Epithelial cell of esophagus (primary cell): Measurements from ENCODE around the gene HSD11B1.

Experiments used
- DNase-seq: peaks from one replicate; pipeline ENCODE4 v3.0.0; 2010; ENCODE audit warnings: low read depth
- H3K4me3 ChIP-seq: 2 replicates; pipeline ENCODE4 v1.5.1; 2011; ENCODE audit warnings: mild to moderate bottlenecking, low read length, control low read depth
- CTCF ChIP-seq: IDR thresholded peaks from 2 replicates; pipeline ENCODE4 v1.5.1; 2011; ENCODE audit warnings: low read depth, mild to moderate bottlenecking, low read length, control low read depth, inconsistent platforms; ENCODE audit not compliant: insufficient read depth; ENCODE audit errors: missing control alignments

Gene HSD11B1

GRCh38 chr1:209758400-209758799, 53.8 kb downstream of the HSD11B1 start:
- no peak overlapping the region for H3K4me3 ChIP-seq
- TF ChIP-seq CTCF: no peak
- DNase-seq: no peak

GRCh38 chr1:209759829-209760359, 55.2 kb downstream of the HSD11B1 start:
- no peak overlapping the region for H3K4me3 ChIP-seq
- DNase-seq: no peak
- TF ChIP-seq CTCF: no peak

- DNase-seq: no peak
- no peak overlapping the region for H3K4me3 ChIP-seq
- no peak for TF ChIP-seq CTCF
These were observed 56.5 kb downstream of the HSD11B1 start for GRCh38 chr1:209761011-209761635.

GRCh38 chr1:209766051-209766450, 61.4 kb downstream of the HSD11B1 start:
- DNase-seq: peak; percentile 36

GRCh38 chr1:209767096-209767495, 62.5 kb downstream of the HSD11B1 start:
- H3K4me3 ChIP-seq: no peak overlapping the region
- DNase-seq: no peak
- no peak for TF ChIP-seq CTCF

More at GRCh38 chr1:209766051-209766450, 61.4 kb downstream of the HSD11B1 start:
- H3K4me3 ChIP-seq: no peak overlapping the region
- no peak for TF ChIP-seq CTCF

- DNase-seq: no peak
- no peak for TF ChIP-seq CTCF
- H3K4me3 ChIP-seq: no peak overlapping the region
These were observed 63.1 kb downstream of the HSD11B1 start for GRCh38 chr1:209767706-209768105.

GRCh38 chr1:209768354-209768774, 63.7 kb downstream of the HSD11B1 start:
- TF ChIP-seq CTCF: no peak
- no peak overlapping the region for H3K4me3 ChIP-seq
- no peak for DNase-seq
